ENCODE measurements around the gene TRPM2.

The TRPM2 gene

GRCh38 chr21:44319407-44320065, 33.9 kb upstream of the TRPM2 start:
- no peak for TF ChIP-seq CTCF (IDR thresholded peaks at IDR 0.05)
- no peak overlapping the region for H3K4me3 Mint-ChIP-seq
- no peaks in the 10 kb centered on the region for H3K4me1 Mint-ChIP-seq
- H3K27me3 Mint-ChIP-seq (ENCODE audit: low read depth, poor library complexity) = peaks cover 3% of the 10 kb centered on the region
- H3K36me3 Mint-ChIP-seq (ENCODE audit: low read depth) = peaks cover 5% of the 10 kb centered on the region
- H3K27ac Mint-ChIP-seq = no peak overlapping the region
- DNase-seq = no peak
- H3K9me3 Mint-ChIP-seq = no peaks in the 10 kb centered on the region

- Mint-ChIP-seq H3K9me3 (no peaks in the 10 kb centered on the region), H3K27ac (no peak overlapping the region), H3K36me3 (ENCODE audit: low read depth) (peaks cover 5% of the 10 kb centered on the region), H3K4me1 (no peaks in the 10 kb centered on the region), H3K4me3 (no peak overlapping the region), H3K27me3 (ENCODE audit: low read depth, poor library complexity) (peaks cover 3% of the 10 kb centered on the region)
- no peak for TF ChIP-seq CTCF (IDR thresholded peaks at IDR 0.05)
- no peak for DNase-seq
Observed at GRCh38 chr21:44320847-44321246, 32.6 kb upstream of the TRPM2 start.

- no peak for TF ChIP-seq CTCF (IDR thresholded peaks at IDR 0.05)
- Mint-ChIP-seq H3K27me3 (ENCODE audit: low read depth, poor library complexity) (peaks cover 3% of the 10 kb centered on the region), H3K4me3 (no peak overlapping the region), H3K9me3 (no peaks in the 10 kb centered on the region), H3K4me1 (no peaks in the 10 kb centered on the region), H3K36me3 (ENCODE audit: low read depth) (no peaks in the 10 kb centered on the region), H3K27ac (no peak overlapping the region)
- no peak for DNase-seq
Observed at GRCh38 chr21:44321846-44322450, 31.5 kb upstream of the TRPM2 start.

- no peak for TF ChIP-seq CTCF (IDR thresholded peaks at IDR 0.05)
- peaks cover 3% of the 10 kb centered on the region for H3K27me3 Mint-ChIP-seq (ENCODE audit: low read depth, poor library complexity)
Observed at GRCh38 chr21:44322621-44323325, 30.6 kb upstream of the TRPM2 start.

GRCh38 chr21:44323591-44323990, 29.8 kb upstream of the TRPM2 start:
- Mint-ChIP-seq H3K36me3 (ENCODE audit: low read depth) (no peaks in the 10 kb centered on the region), H3K27ac (no peak overlapping the region), H3K9me3 (no peaks in the 10 kb centered on the region), H3K4me1 (peaks cover under 1% of the 10 kb centered on the region), H3K27me3 (ENCODE audit: low read depth, poor library complexity) (peaks cover 3% of the 10 kb centered on the region), H3K4me3 (no peak overlapping the region)
- no peak for TF ChIP-seq CTCF (IDR thresholded peaks at IDR 0.05)
- DNase-seq = no peak

More at GRCh38 chr21:44322621-44323325, 30.6 kb upstream of the TRPM2 start:
- Mint-ChIP-seq H3K4me1 (no peaks in the 10 kb centered on the region), H3K4me3 (no peak overlapping the region), H3K36me3 (ENCODE audit: low read depth) (no peaks in the 10 kb centered on the region), H3K27ac (no peak overlapping the region), H3K9me3 (no peaks in the 10 kb centered on the region)
- no peak for DNase-seq

All from nephron progenitor cell (in vitro differentiated cells).